A673 (cell line): ENCODE measurements around the gene TRRAP.

Experiments used
- EZH2 ChIP-seq: fragments of 200-600 bp; sonication (generic); IDR thresholded peaks from 2 replicates; pipeline ENCODE4 v1.6.1; 2017; ENCODE audit warnings: borderline replicate concordance, low read depth, mild to moderate bottlenecking, mixed read lengths, antibody characterized with exemption, low read length; ENCODE audit not compliant: poor library complexity, severe bottlenecking
- TF ChIP-seq, protein P1 (sequence below): fragments of 300-800, 200-600 bp; sonication (generic); conservative IDR thresholded peaks from 2 replicates; pipeline ENCODE4 v1.5.1; 2017; ENCODE audit warnings: low read depth, mild to moderate bottlenecking, antibody characterized with exemption, low read length, moderate library complexity, mixed read lengths

DNA sequence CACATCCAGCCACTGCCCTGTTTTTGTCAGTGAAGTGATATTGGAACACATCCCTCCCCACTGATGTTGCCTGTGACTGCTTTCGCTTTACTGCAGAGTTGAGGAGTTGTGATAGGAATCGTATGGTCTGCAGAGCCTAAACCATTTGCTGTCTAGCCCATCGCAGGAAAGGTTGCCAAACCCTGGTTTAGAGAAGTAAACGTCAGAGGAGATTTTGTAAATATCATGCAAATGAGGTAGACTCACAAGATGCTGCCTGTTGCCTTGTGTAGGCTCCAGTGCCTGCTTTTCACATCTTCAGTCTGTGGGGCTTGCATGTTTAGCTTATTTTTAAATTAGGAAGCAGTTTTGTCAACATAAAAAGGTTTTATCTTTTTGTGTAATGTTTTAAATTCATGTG is 107.1 kb downstream of the TRRAP start:
- TF ChIP-seq, protein P1, sequence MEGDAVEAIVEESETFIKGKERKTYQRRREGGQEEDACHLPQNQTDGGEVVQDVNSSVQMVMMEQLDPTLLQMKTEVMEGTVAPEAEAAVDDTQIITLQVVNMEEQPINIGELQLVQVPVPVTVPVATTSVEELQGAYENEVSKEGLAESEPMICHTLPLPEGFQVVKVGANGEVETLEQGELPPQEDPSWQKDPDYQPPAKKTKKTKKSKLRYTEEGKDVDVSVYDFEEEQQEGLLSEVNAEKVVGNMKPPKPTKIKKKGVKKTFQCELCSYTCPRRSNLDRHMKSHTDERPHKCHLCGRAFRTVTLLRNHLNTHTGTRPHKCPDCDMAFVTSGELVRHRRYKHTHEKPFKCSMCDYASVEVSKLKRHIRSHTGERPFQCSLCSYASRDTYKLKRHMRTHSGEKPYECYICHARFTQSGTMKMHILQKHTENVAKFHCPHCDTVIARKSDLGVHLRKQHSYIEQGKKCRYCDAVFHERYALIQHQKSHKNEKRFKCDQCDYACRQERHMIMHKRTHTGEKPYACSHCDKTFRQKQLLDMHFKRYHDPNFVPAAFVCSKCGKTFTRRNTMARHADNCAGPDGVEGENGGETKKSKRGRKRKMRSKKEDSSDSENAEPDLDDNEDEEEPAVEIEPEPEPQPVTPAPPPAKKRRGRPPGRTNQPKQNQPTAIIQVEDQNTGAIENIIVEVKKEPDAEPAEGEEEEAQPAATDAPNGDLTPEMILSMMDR: no peak
- no peak for TF ChIP-seq EZH2
